HG03565 (cell line): ENCODE data around the gene ARL2BP.
"Not testable (repeated sequence)": the region's sequence is repeated elsewhere in the genome, so short reads cannot be mapped to it uniquely, and the experiment has no call there.

Source experiments
- ATAC-seq: cut with Tn5 transposase; IDR thresholded peaks from one replicate; pipeline ENCODE4 v1.9.1; 2021; ENCODE audit warnings: mild to moderate bottlenecking, moderate library complexity; ENCODE audit not compliant: unreplicated experiment

The ARL2BP gene

GRCh38 chr16:57262841-57263540, 17.9 kb downstream of the ARL2BP start:
- no peak for ATAC-seq

GRCh38 chr16:57263541-57264351, 18.7 kb downstream of the ARL2BP start:
- ATAC-seq, result no peak

- no peak for ATAC-seq
Measured at GRCh38 chr16:57264381-57264780, 19.3 kb downstream of the ARL2BP start.

- ATAC-seq, result no peak
Measured at GRCh38 chr16:57264950-57265371, 19.9 kb downstream of the ARL2BP start.

GRCh38 chr16:57265850-57266530, 20.9 kb downstream of the ARL2BP start:
- no peak for ATAC-seq

- no peak for ATAC-seq
Measured at GRCh38 chr16:57266531-57267260, 21.6 kb downstream of the ARL2BP start.

- not testable (repeated sequence) for ATAC-seq
Measured at GRCh38 chr16:57267343-57267742, 22.3 kb downstream of the ARL2BP start.

GRCh38 chr16:57268804-57269800, 24.0 kb downstream of the ARL2BP start:
- ATAC-seq, result no peak

- no peak for ATAC-seq
Measured at GRCh38 chr16:57270221-57271062, 25.4 kb downstream of the ARL2BP start.

- no peak for ATAC-seq
Measured at GRCh38 chr16:57271063-57271345, 25.9 kb downstream of the ARL2BP start.

GRCh38 chr16:57271867-57272495, 26.9 kb downstream of the ARL2BP start:
- ATAC-seq, result no peak

- no peak for ATAC-seq
Measured at GRCh38 chr16:57273359-57273758, 28.3 kb downstream of the ARL2BP start.

GRCh38 chr16:57273826-57274225, 28.8 kb downstream of the ARL2BP start:
- no peak for ATAC-seq

GRCh38 chr16:57275946-57276345, 30.9 kb downstream of the ARL2BP start:
- not testable (repeated sequence) for ATAC-seq

GRCh38 chr16:57276596-57276995, 31.5 kb downstream of the ARL2BP start:
- ATAC-seq, result no peak

GRCh38 chr16:57277586-57277985, 32.5 kb downstream of the ARL2BP start:
- no peak for ATAC-seq

GRCh38 chr16:57278494-57278893, 33.4 kb downstream of the ARL2BP start:
- no peak for ATAC-seq

GRCh38 chr16:57279780-57280638, 35.0 kb downstream of the ARL2BP start:
- no peak for ATAC-seq
